HCT116 (cell line): ENCODE measurements around the gene DDAH1. TPM values are rescaled to one million over a fixed set of nuclear protein-coding genes. Genes with fewer than 3 reads are reported as not detected.

Source experiments
- ATAC-seq: fragments of 200-7000 bp; cut with Tn5 transposase; 2 replicates; pipeline ENCODE4 v1.9.1; 2020; ENCODE audit warnings: mild to moderate bottlenecking, moderate library complexity
- BruUV-seq: library from RNA; stranded (reverse); fragments of 400-500 nt; replicated peaks from 2 replicates; lab custom pipeline; 2021; lab: Mats Ljungman, UMichigan
- CTCF ChIA-PET: fragments of 300-600 bp; sonication (Branson Sonifier 250); formaldehyde crosslinking; loops from one replicate; lab custom pipeline; 2021; ENCODE audit warnings: antibody characterized with exemption; lab: Charles Lee
- POLR2A ChIA-PET: fragments of 300-600, 350-600 bp; sonication (Branson Sonifier 250); formaldehyde crosslinking; loops from one replicate; lab custom pipeline; 2021; ENCODE audit warnings: antibody characterized with exemption; lab: Charles Lee
- RAD21 ChIA-PET, 2 experiments: fragments of 300-600 bp; sonication (Branson Sonifier 250); formaldehyde crosslinking; loops; one replicate each; lab custom pipeline; 2023; ENCODE audit warnings: low total read pairs in 2 of 2; ENCODE audit not compliant: uncharacterized antibody in 2 of 2, unreplicated experiment in 2 of 2, low non-redundant PET in 1 of 2; lab: Charles Lee
- DNase-seq: peaks from one replicate; pipeline ENCODE4 v3.0.0-alpha.2; 2010; ENCODE audit warnings: low read depth, low spot score
- H2AFZ ChIP-seq: fragments of 200-600 bp; shearing (Covaris generic), sonication (generic); 2 replicates; pipeline ENCODE4 v1.6.1; 2017; ENCODE audit warnings: low read depth, mixed run types, mixed read lengths, antibody characterized with exemption, low read length; ENCODE audit not compliant: poor library complexity, severe bottlenecking
- H3K27ac ChIP-seq: 2 replicates; pipeline ENCODE4 v1.5.1; 2012; ENCODE audit warnings: low read depth, low read length
- H3K27me3 ChIP-seq: fragments of 200-600 bp; sonication (generic); 2 replicates; pipeline ENCODE4 v1.6.1; 2016; ENCODE audit warnings: mixed run types, low read length, mixed read lengths; ENCODE audit not compliant: insufficient read depth
- H3K36me3 ChIP-seq, 2 experiments: fragments of 200-500 bp in 1 of 2; fragments of 200-600 bp in 1 of 2; sonication (Bioruptor generic) in 1 of 2; sonication (generic) in 1 of 2; 2 replicates each; pipeline versions ENCODE4 v1.5.1 to v1.6.1; 2014 to 2016; ENCODE audit warnings: low read length in 2 of 2, inconsistent platforms in 1 of 2, mixed read lengths in 1 of 2, mixed run types in 1 of 2; ENCODE audit not compliant: insufficient read depth in 2 of 2, control insufficient read depth in 1 of 2
- H3K4me1 ChIP-seq, 2 experiments: fragments of 200-600 bp in 1 of 2; sonication (generic) in 1 of 2; 2 replicates each; pipeline versions ENCODE4 v1.5.1 to v1.6.1; 2012 to 2017; ENCODE audit warnings: low read length in 2 of 2, inconsistent platforms in 1 of 2, mild to moderate bottlenecking in 1 of 2, mixed read lengths in 1 of 2, mixed run types in 1 of 2, moderate library complexity in 1 of 2; ENCODE audit not compliant: insufficient read depth in 2 of 2, control insufficient read depth in 1 of 2
- H3K4me2 ChIP-seq: fragments of 200-600 bp; sonication (generic); 2 replicates; pipeline ENCODE4 v1.6.1; 2017; ENCODE audit warnings: mixed run types, low read length, mixed read lengths
- H3K4me3 ChIP-seq, 2 experiments: fragments of 200-600 bp in 1 of 2; sonication (generic) in 1 of 2; replicated peaks in 1 of 2; 2 replicates each; pipeline ENCODE4 v1.5.1; 2011 to 2016; ENCODE audit warnings: low read length in 2 of 2, control low read depth in 1 of 2, low read depth in 1 of 2, mild to moderate bottlenecking in 1 of 2, mixed read lengths in 1 of 2, mixed run types in 1 of 2
- H3K79me2 ChIP-seq: fragments of 200-600 bp; sonication (generic); 2 replicates; pipeline ENCODE4 v1.6.1; 2017; ENCODE audit warnings: mild to moderate bottlenecking, mixed run types, low read length, moderate library complexity, mixed read lengths; ENCODE audit not compliant: insufficient read depth
- H3K9ac ChIP-seq: fragments of 200-600 bp; sonication (generic); 2 replicates; pipeline ENCODE4 v1.6.1; 2016; ENCODE audit warnings: low read length, mixed read lengths
- H3K9me2 ChIP-seq: fragments of 200-600 bp; sonication (generic), shearing (Covaris generic); 2 replicates; pipeline ENCODE4 v1.6.1; 2017; ENCODE audit warnings: mixed run types, mild to moderate bottlenecking, moderate library complexity; ENCODE audit not compliant: insufficient read depth
- H3K9me3 ChIP-seq, 2 experiments: fragments of 200-500 bp in 1 of 2; fragments of 200-600 bp in 1 of 2; sonication (Bioruptor generic) in 1 of 2; sonication (generic) in 1 of 2; 2 replicates each; pipeline ENCODE4 v1.6.1; 2014 to 2017; ENCODE audit warnings: low read length in 2 of 2, mixed read lengths in 2 of 2, inconsistent platforms in 1 of 2, low read depth in 1 of 2, mild to moderate bottlenecking in 1 of 2, mixed run types in 1 of 2, moderate library complexity in 1 of 2; ENCODE audit not compliant: control insufficient read depth in 1 of 2, insufficient read depth in 1 of 2
- H4K20me1 ChIP-seq: fragments of 200-600 bp; sonication (generic), shearing (Covaris generic); 2 replicates; pipeline ENCODE4 v1.6.1; 2017; ENCODE audit warnings: mixed run types, mild to moderate bottlenecking, moderate library complexity; ENCODE audit not compliant: insufficient read depth
- CTCF ChIP-seq, 3 experiments: fragments of 200-600 bp in 1 of 3; sonication (generic) in 1 of 3; IDR thresholded peaks in 2 of 3; conservative IDR thresholded peaks in 1 of 3; 2 replicates each; pipeline ENCODE4 v1.5.1; 2012 to 2017; ENCODE audit warnings: low read depth in 2 of 3, low read length in 2 of 3, antibody characterized with exemption in 1 of 3, borderline replicate concordance in 1 of 3, control low read depth in 1 of 3, mild to moderate bottlenecking in 1 of 3, mixed read lengths in 1 of 3, mixed run types in 1 of 3, moderate library complexity in 1 of 3; ENCODE audit not compliant: insufficient read depth in 1 of 3
- EGR1 ChIP-seq: IDR thresholded peaks from 2 replicates; pipeline ENCODE4 v1.6.1; 2012; ENCODE audit warnings: low read depth
- FOSL1 ChIP-seq: IDR thresholded peaks from 2 replicates; pipeline ENCODE4 v1.6.1; 2012; ENCODE audit warnings: low read depth
- POLR2A ChIP-seq: IDR thresholded peaks from 2 replicates; pipeline ENCODE4 v1.7.0; 2011; ENCODE audit warnings: borderline replicate concordance; ENCODE audit not compliant: insufficient read depth, insufficient read length; ENCODE audit errors: extremely low read depth
- RAD21 ChIP-seq: IDR thresholded peaks from 2 replicates; pipeline ENCODE4 v1.6.1; 2012; ENCODE audit warnings: low read depth, mild to moderate bottlenecking
- SP1 ChIP-seq: IDR thresholded peaks from 2 replicates; pipeline ENCODE4 v1.6.1; 2012; ENCODE audit warnings: low read depth
- ZFX ChIP-seq: fragments of 450-650 bp; IDR thresholded peaks from 2 replicates; pipeline ENCODE4 v1.6.1; 2017
- ZNF274 ChIP-seq: fragments of 200-500 bp; sonication (Bioruptor generic); IDR thresholded peaks from 2 replicates; pipeline ENCODE4 v1.6.1; 2014; ENCODE audit warnings: mild to moderate bottlenecking, low read depth, low read length, inconsistent platforms
- intact Hi-C: fragments of 100-400 bp; cut with micrococcal nuclease; formaldehyde crosslinking; loops from 2 replicates; pipeline ENCODE4 v1.10.0; 2022
- total RNA-seq: library from RNA; stranded (reverse); gene quantifications from one replicate; pipeline ENCODE4 v1.2.1, GENCODE V29; 2021; ENCODE audit not compliant: unreplicated experiment

The DDAH1 gene
- total RNA-seq, 1 experiment from 2014 or later = 16.6 TPM

DNA sequence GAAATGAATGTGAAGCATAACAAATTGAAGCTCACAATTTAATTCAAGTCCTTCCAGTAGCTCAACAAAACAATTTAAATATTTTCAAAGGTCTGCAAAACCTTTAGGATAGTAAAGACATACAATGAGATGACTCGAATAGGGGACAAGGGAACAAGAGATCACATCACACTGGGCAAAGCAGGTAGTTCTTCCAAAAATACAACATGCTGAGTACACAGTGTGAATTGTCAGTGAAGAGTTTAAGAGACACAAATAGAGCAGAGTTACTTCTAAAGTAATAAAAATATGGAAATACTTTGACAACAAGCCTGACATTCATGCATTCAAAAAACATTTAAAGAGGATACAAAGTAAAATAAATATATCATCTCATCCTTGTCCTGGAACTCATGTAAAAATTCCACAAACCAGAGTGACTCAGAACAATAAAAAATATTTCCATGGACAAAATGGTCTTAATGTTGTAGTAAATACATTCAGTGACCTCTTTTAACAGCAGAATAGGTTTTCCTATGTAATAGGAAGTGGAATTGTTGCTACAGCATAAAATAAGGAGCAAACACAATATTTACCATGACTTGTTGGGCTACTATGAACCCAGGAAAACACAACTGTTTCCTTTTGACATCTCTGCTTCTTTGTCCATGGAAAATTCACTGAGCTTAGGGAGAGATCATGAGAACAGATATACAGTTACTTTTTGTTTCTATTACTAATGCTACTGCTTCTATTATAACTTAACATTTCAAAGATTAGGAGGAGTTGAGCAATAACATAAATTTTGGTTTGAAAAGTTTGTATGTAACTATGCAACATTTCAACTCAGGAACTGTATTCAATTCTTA, 104.9 kb downstream of the DDAH1 start:
- H3K9ac ChIP-seq = no peak overlapping the region
- ChIA-PET CTCF (interaction anchor here (0.9 to 1.0 kb wide), 2 partner anchors 16 to 35 kb away, joined by 3 read pairs; no protein-coding TSS in a partner anchor), POLR2A (no interaction called here), RAD21 (no interaction called here)
- H3K27ac ChIP-seq = no peak overlapping the region
- H3K4me2 ChIP-seq = no peak overlapping the region
- no peaks in the 10 kb centered on the region for H3K36me3 ChIP-seq
- no peaks in the 10 kb centered on the region for H3K9me2 ChIP-seq
- H3K79me2 ChIP-seq = no peaks in the 10 kb centered on the region
- H2AFZ ChIP-seq = no peak overlapping the region
- no peak overlapping the region for H3K4me3 ChIP-seq
- H4K20me1 ChIP-seq = no peaks in the 10 kb centered on the region
- no peak for DNase-seq
- no peaks in the 10 kb centered on the region for H3K27me3 ChIP-seq
- ATAC-seq = no peak
- no TSS peak for BruUV-seq
- no peaks in the 10 kb centered on the region for H3K4me1 ChIP-seq
- H3K9me3 ChIP-seq = no peaks in the 10 kb centered on the region
- intact Hi-C loops = no loop called here
- no peak for TF ChIP-seq EGR1
- no peak for TF ChIP-seq POLR2A
- TF ChIP-seq ZNF274 = no peak
- TF ChIP-seq FOSL1 = no peak
- TF ChIP-seq RAD21 = no peak
- TF ChIP-seq ZFX = no peak
- TF ChIP-seq SP1 = no peak
- TF ChIP-seq CTCF (IDR thresholded peaks at IDR 0.05 in 2 of 3, conservative IDR thresholded peaks at IDR 0.05 in 1 of 3; ENCODE audit: borderline replicate concordance in 1 of 3, insufficient read depth in 1 of 3, low read depth in 2 of 3, low read length in 2 of 3) = no peak
